IgD-negative memory B cell (primary cell): Measurements from ENCODE around the gene BMP5. TPM values are rescaled to one million over a fixed set of nuclear protein-coding genes. Genes with fewer than 3 reads are reported as not detected.
"Not testable (repeated sequence)": the region's sequence is repeated elsewhere in the genome, so short reads cannot be mapped to it uniquely, and the experiment has no call there.

Experiments
- H3K27ac Mint-ChIP-seq, 3 donors: one replicate each; pipeline ENCODE4 v1.8.0; 2020 to 2022; ENCODE audit warnings: mild to moderate bottlenecking in 3 of 3, mixed read lengths in 3 of 3, moderate library complexity in 1 of 3
- H3K27me3 Mint-ChIP-seq: one replicate; pipeline ENCODE4 v1.8.0; 2021; ENCODE audit warnings: mixed read lengths
- H3K36me3 Mint-ChIP-seq: one replicate; pipeline ENCODE4 v1.8.0; 2020; ENCODE audit warnings: mild to moderate bottlenecking, mixed read lengths
- H3K4me1 Mint-ChIP-seq, 3 donors: one replicate each; pipeline ENCODE4 v1.8.0; 2020 to 2022; ENCODE audit warnings: mixed read lengths in 3 of 3, mild to moderate bottlenecking in 1 of 3
- H3K4me3 Mint-ChIP-seq, 4 donors: one replicate each; pipeline ENCODE4 v1.8.0; 2020 to 2022; ENCODE audit warnings: mild to moderate bottlenecking in 4 of 4, mixed read lengths in 4 of 4, moderate library complexity in 3 of 4
- H3K9me3 Mint-ChIP-seq, 3 donors: one replicate each; pipeline ENCODE4 v1.8.0; 2020 to 2021; ENCODE audit warnings: mixed read lengths in 3 of 3, mild to moderate bottlenecking in 1 of 3
- polyA plus RNA-seq: library from polyadenylated mRNA; unstranded; fragments of 300-500 nt; fragmentation: Illumina TruSeq; gene quantifications from one replicate; pipeline ENCODE4 v1.2.3, GENCODE V29; 2021

Gene BMP5
- not detected for polyA plus RNA-seq

DNA sequence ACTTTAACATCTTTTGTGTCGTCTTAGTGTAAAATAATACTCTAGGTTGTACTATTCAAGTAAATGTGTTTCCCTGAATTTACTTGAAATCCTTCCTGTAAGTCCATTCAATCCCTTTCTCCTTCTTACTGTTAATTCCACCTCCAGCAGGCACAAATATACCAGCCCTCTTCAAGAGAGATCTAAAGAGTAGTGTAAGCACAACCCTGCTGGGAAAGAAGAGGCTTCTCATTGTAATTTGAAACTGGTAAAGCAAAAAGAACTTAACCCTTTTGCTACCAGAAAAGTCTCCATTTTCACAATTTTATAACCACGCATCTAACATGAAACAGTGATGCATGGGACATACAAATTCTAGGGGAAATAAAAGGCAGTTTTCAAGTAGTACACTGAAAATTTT, at the start of gene BMP5:
BMP5 (minus strand) TSS at position 191 of the 400 bp plus-strand sequence. CDS start 725 bp downstream, outside the sequence.
- Mint-ChIP-seq H3K4me1 (no peaks in the 10 kb centered on the region), H3K27ac (no peak within 1 kb of the TSS), H3K27me3 (no peaks in the 10 kb centered on the region), H3K4me3 (no peak within 1 kb of the TSS), H3K36me3 (no peaks in the 10 kb centered on the region), H3K9me3 (peaks cover 0 to 1% (median 0%) of the 10 kb centered on the region in 3 donors)

DNA sequence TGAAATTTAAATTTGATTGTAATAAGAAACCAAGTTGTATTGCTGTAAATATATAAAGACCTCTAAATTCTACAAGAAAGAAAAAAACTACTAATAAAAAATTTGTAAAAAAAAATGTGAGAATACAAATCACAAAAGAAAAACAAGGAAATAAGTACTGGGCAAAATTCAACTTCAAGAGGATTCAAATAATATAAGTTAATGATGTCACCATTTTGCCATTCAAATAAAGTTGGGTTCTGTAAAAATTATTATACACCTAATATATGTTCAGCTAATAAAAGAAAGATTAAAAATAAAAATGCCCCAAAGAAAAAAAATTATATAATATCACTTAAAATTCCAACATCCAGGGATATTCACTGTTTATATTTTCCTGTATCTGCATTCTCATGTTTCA, 47.0 kb upstream of the BMP5 start:
- Mint-ChIP-seq H3K4me1 (no peaks in the 10 kb centered on the region), H3K4me3 (no peak overlapping the region), H3K9me3 (peaks cover 6 to 9% (median 7%) of the 10 kb centered on the region in 3 donors), H3K27ac (no peak overlapping the region), H3K27me3 (no peaks in the 10 kb centered on the region), H3K36me3 (no peaks in the 10 kb centered on the region)

- Mint-ChIP-seq H3K27me3 (no peaks in the 10 kb centered on the region), H3K4me3 (no peak overlapping the region), H3K27ac (no peak overlapping the region), H3K4me1 (no peaks in the 10 kb centered on the region), H3K9me3 (peaks cover 7 to 9% (median 8%) of the 10 kb centered on the region in 3 donors), H3K36me3 (no peaks in the 10 kb centered on the region)
Observed at GRCh38 chr6:55919716-55920308, 44.4 kb upstream of the BMP5 start.

DNA sequence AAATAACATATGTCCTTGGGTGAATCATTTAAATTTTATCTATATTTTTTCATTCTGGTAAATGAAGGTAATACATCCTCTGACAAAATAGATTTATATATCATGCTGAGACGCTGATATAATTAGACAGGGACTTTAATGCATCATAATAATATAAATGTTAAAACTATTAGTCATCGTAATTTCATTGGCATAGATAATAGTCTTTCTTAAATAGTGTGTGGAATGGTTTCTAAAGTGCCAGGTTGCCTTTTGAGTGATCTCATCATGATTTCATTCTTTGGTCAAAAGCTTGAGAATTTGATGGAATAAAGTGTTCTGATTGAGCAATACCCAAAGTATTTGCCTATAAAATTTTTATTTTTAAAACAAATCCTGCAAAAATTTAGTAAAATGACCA, 43.2 kb upstream of the BMP5 start:
- Mint-ChIP-seq H3K27me3 (no peaks in the 10 kb centered on the region), H3K9me3 (peaks cover 4 to 9% (median 8%) of the 10 kb centered on the region in 3 donors), H3K27ac (no peak overlapping the region), H3K4me3 (no peak overlapping the region), H3K36me3 (no peaks in the 10 kb centered on the region), H3K4me1 (no peaks in the 10 kb centered on the region)

- H3K4me3 Mint-ChIP-seq = no peak overlapping the region
- no peaks in the 10 kb centered on the region for H3K27me3 Mint-ChIP-seq
- H3K27ac Mint-ChIP-seq = no peak overlapping the region
- H3K4me1 Mint-ChIP-seq = no peaks in the 10 kb centered on the region
- H3K9me3 Mint-ChIP-seq = peaks cover 4 to 8% (median 5%) of the 10 kb centered on the region in 3 donors
- H3K36me3 Mint-ChIP-seq = no peaks in the 10 kb centered on the region
Observed at GRCh38 chr6:55917751-55918415, 42.5 kb upstream of the BMP5 start.

DNA sequence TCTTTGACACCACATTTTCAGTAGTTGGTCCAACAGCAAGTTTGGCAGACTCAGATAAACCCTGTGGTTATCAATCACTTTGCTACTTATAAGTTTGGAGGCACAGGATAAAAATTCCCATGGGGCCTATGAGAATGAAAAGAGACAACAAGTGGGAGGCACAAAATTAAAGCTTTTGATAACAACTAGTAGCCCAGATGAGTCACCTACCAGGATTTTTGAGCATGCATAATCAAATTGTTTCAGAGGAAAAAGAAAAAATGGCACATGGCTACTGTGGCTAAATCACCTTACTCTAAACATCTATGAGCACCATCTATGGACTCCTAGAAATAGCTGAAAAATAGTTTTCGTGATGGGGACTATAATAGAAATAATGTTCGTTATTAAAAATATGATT, 40.8 kb upstream of the BMP5 start:
- Mint-ChIP-seq H3K27me3 (no peaks in the 10 kb centered on the region), H3K9me3 (peaks cover 0 to 8% (median 0%) of the 10 kb centered on the region in 3 donors), H3K4me1 (no peaks in the 10 kb centered on the region), H3K27ac (no peak overlapping the region), H3K4me3 (no peak overlapping the region), H3K36me3 (no peaks in the 10 kb centered on the region)

DNA sequence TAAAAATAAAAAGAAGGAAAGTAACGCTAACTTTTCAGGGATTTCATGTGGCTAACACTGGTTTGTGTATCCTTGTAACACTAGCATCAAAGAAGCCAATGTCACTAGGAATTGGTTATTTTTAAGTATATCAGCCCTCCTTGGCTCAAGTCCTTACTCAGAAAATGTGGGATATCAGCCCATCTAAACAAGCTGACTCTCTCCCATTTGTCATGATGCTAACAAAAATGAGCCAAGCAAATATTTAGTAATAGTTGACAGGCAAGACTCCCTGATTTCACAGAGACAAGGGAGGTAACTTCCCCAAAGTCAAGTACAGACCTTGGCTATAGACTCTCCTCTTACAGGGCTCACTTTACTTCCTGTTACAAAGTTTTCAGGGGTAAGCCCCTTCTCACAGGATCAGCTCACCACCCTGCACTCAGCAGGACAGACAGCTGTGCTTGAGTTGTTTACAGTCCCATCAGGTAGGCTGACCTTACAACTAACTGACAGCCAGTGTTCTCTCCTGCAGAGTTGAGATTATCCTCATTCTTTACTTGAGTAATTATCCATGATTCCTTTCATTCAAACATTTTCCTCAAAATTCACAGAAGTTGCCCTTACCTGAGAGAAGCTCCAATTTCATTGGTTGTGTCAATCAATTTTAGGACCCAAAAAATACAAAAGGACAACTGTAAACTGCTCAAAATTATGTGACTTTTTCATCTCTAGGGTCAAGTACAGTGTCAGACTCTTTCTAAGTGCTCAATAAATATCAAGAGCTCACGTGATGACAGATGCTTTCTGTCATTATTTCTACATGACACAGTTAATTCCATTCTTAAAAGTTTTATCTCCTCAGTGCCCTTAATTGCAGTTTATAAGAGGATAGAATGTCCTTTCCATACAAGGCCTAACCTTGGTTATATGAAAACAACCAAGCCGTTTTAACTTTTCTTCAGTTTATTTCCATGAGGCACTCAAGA, 38.1 kb upstream of the BMP5 start:
- no peaks in the 10 kb centered on the region for H3K27me3 Mint-ChIP-seq
- peaks cover 0 to 3% (median 0%) of the 10 kb centered on the region in 3 donors for H3K9me3 Mint-ChIP-seq
- H3K4me1 Mint-ChIP-seq = no peaks in the 10 kb centered on the region
- no peak overlapping the region for H3K4me3 Mint-ChIP-seq
- no peak overlapping the region for H3K27ac Mint-ChIP-seq
- H3K36me3 Mint-ChIP-seq = no peaks in the 10 kb centered on the region

DNA sequence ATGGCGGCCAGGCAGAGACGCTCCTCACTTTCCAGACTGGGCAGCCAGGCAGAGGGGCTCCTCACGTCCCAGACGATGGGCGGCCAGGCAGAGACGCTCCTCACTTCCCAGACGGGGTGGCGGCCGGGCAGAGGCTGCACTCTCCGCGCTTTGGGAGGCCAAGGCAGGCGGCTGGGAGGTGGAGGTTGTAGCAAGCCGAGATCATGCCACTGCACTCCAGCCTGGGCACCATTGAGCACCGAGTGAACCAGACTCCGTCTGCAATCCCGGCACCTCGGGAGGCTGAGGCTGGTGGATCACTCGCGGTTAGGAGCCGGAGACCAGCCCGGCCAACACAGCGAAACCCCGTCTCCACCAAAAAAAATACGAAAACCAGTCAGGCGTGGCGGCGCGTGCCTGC, 35.1 kb upstream of the BMP5 start:
- H3K27ac Mint-ChIP-seq, H3K27me3 Mint-ChIP-seq, H3K4me3 Mint-ChIP-seq, H3K36me3 Mint-ChIP-seq, H3K9me3 Mint-ChIP-seq, H3K4me1 Mint-ChIP-seq: not testable (repeated sequence)

DNA sequence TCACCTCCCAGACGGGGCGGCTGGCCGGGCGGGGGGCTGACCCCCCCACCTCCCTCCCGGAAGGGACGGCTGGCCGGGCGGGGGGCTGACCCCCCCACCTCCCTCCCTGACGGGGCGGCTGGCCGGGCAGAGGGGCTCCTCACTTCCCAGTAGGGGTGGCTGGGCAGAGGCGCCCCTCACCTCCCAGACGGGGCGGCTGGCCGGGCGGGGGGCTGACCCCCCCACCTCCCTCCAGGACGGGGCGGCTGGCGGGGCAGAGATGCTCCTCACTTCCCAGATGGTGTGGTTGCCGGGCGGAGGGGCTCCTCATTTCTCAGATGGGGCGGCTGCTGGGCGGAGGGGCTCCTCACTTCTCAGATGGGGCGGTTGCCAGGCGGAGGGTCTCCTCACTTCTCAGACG, 34.5 kb upstream of the BMP5 start:
- H3K9me3 Mint-ChIP-seq, H3K27ac Mint-ChIP-seq, H3K27me3 Mint-ChIP-seq, H3K36me3 Mint-ChIP-seq, H3K4me3 Mint-ChIP-seq, H3K4me1 Mint-ChIP-seq: not testable (repeated sequence)

DNA sequence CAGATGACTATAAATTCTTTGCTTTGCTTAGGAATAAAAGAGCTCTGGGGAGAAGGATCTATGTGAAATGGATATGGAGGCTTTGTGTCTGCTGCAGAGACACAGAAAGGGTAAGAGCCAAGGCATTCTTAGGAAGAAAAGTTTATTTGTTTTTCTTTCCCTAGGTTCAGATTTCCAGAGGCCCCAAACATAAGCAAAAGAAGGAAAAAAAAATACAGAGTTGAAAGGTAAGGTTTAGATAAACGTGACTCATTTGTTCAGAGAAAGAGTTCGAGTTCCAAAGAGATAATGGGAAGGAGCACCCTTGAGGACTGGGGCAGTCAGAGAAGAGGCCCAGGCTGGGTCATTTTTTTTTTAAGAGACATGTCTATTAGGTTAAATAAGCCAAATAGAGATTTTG, 27.4 kb upstream of the BMP5 start:
- Mint-ChIP-seq H3K36me3 (no peaks in the 10 kb centered on the region), H3K4me1 (peaks cover 0 to 3% (median 0%) of the 10 kb centered on the region in 3 donors), H3K9me3 (no peaks in the 10 kb centered on the region), H3K4me3 (no peak overlapping the region), H3K27me3 (no peaks in the 10 kb centered on the region), H3K27ac (no peak overlapping the region)

GRCh38 chr6:55901765-55902270, 26.4 kb upstream of the BMP5 start:
- Mint-ChIP-seq H3K4me3 (no peak overlapping the region), H3K9me3 (peaks cover 0 to 4% (median 0%) of the 10 kb centered on the region in 3 donors), H3K4me1 (peaks cover 0 to 3% (median 0%) of the 10 kb centered on the region in 3 donors), H3K27me3 (no peaks in the 10 kb centered on the region), H3K36me3 (no peaks in the 10 kb centered on the region), H3K27ac (no peak overlapping the region)

- H3K27me3 Mint-ChIP-seq = no peaks in the 10 kb centered on the region
- H3K4me1 Mint-ChIP-seq = no peaks in the 10 kb centered on the region
- no peak overlapping the region for H3K27ac Mint-ChIP-seq
- H3K4me3 Mint-ChIP-seq = no peak overlapping the region
- peaks cover 0 to 6% (median 4%) of the 10 kb centered on the region in 3 donors for H3K9me3 Mint-ChIP-seq
- no peaks in the 10 kb centered on the region for H3K36me3 Mint-ChIP-seq
Observed at GRCh38 chr6:55898342-55898741, 23.0 kb upstream of the BMP5 start.

DNA sequence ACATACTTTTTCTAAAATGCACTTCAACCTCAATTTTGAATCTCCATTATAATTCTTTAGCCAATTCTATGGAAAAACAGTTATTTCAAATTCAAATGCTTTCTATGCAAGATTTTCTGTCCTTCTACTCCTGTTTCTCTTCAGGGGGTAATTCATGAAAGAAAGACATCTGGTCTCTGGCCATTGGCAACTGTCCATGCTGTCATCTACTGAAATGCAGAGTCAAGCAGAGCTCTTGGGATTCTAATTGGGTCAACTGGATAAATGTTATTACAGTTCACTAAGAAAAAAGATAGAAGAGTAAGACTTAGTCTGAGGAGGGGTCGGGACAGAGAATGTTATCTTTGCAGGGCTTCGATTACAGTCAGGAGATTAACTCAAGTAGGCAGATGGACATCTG, 22.0 kb upstream of the BMP5 start:
- H3K27me3 Mint-ChIP-seq = no peaks in the 10 kb centered on the region

DNA sequence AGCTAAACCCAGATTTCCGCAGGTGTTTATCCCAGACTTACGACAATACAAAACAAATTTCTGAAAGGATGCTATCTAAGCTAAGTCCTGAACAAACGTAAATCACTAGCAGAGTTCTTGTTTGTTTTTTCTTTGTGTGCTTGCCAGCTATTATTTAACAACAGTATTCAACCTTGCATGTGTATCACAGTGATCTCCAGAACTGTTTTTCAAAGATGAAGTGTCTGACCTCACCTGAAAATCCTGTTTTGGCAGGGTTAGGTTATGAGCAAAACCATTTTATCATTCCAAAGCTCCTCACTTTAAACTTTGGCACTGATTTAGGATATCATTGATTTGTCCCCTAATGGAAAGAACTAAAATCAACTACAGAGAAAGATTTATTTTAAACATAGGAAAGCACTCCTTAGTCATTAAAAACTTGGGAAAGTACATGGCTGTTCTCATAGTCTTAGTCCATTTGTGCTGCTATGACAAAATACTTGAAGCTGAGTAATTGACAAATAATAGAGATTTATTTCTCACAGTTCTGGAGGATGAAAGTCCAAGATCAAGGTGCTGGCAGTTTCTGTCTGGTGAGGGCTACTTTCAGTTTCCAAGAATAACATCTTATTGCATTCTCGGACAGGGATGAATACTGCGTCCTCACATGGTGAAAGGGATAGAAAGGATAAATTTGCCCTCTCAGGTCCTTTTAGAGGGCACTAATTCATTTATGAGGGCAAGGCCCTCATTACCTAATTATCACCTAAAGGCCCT, 20.8 kb upstream of the BMP5 start:
- peaks cover 0 to 6% (median 4%) of the 10 kb centered on the region in 3 donors for H3K9me3 Mint-ChIP-seq
- no peaks in the 10 kb centered on the region for H3K36me3 Mint-ChIP-seq
- no peak overlapping the region for H3K27ac Mint-ChIP-seq
- no peak overlapping the region for H3K4me3 Mint-ChIP-seq
- H3K4me1 Mint-ChIP-seq = no peaks in the 10 kb centered on the region
- H3K27me3 Mint-ChIP-seq = no peaks in the 10 kb centered on the region

More for the DNA sequence above, 22.0 kb upstream of the BMP5 start:
- no peak overlapping the region for H3K4me3 Mint-ChIP-seq
- H3K36me3 Mint-ChIP-seq = no peaks in the 10 kb centered on the region
- H3K9me3 Mint-ChIP-seq = peaks cover 0 to 6% (median 4%) of the 10 kb centered on the region in 3 donors
- no peaks in the 10 kb centered on the region for H3K4me1 Mint-ChIP-seq
- H3K27ac Mint-ChIP-seq = no peak overlapping the region
